ENCODE measurements around the gene DAAM1. TPM values are rescaled to one million over a fixed set of nuclear protein-coding genes. Genes with fewer than 3 reads are reported as not detected.
A peak's percentile ranks its signal among the peaks of the same experiment; 100 is the strongest.

Gene DAAM1
- total and polyA plus RNA-seq, 3 experiments from 2014 or later: 9.3 to 14.4 (median 12.3) TPM

- H3K9me3 ChIP-seq (ENCODE audit: low read length): no peaks in the 10 kb centered on the region
- no peaks in the 10 kb centered on the region for H3K9me3 Mint-ChIP-seq
- H3K27ac ChIP-seq (ENCODE audit: low read depth, low read length): no peak overlapping the region
- H3K4me1 Mint-ChIP-seq: peaks cover 0 to 2% (median 1%) of the 10 kb centered on the region in 3 donors
- POLR2A ChIA-PET: no interaction called here
- CTCF ChIA-PET: no interaction called here
- H3K27me3 ChIP-seq (ENCODE audit: insufficient read depth, low read length, poor library complexity, severe bottlenecking): peaks cover 5% of the 10 kb centered on the region
- no peaks in the 10 kb centered on the region for H3K4me1 ChIP-seq (ENCODE audit: insufficient read depth, low read length)
- peaks cover 9 to 54% of the 10 kb centered on the region in 2 donors for H3K27me3 Mint-ChIP-seq
- DNase-seq: no peak
- no peak overlapping the region for H3K4me3 Mint-ChIP-seq
- no peaks in the 10 kb centered on the region for H3K36me3 Mint-ChIP-seq
- H3K36me3 ChIP-seq (ENCODE audit: insufficient read depth, low read length): no peaks in the 10 kb centered on the region
- H3K4me3 ChIP-seq (ENCODE audit: low read length): no peak overlapping the region
- H3K27ac Mint-ChIP-seq: no peak overlapping the region
These were observed 6.7 kb upstream of the DAAM1 start for GRCh38 chr14:59181791-59182190.

- no peaks in the 10 kb centered on the region for H3K36me3 Mint-ChIP-seq
These were observed 5.8 kb upstream of the DAAM1 start for GRCh38 chr14:59182641-59183040.

GRCh38 chr14:59183150-59183549 is 5.3 kb upstream of the DAAM1 start:
- no peak overlapping the region for H3K27ac Mint-ChIP-seq
- Histone ChIP-seq H3K9me3 (ENCODE audit: low read length) (no peaks in the 10 kb centered on the region), H3K4me3 (ENCODE audit: low read length) (no peak overlapping the region), H3K36me3 (ENCODE audit: insufficient read depth, low read length) (no peaks in the 10 kb centered on the region), H3K27me3 (ENCODE audit: insufficient read depth, low read length, poor library complexity, severe bottlenecking) (peaks cover 5% of the 10 kb centered on the region), H3K4me1 (ENCODE audit: insufficient read depth, low read length) (no peaks in the 10 kb centered on the region), H3K27ac (ENCODE audit: low read depth, low read length) (no peak overlapping the region)
- H3K36me3 Mint-ChIP-seq: peaks cover 0 to 4% (median 0%) of the 10 kb centered on the region in 3 donors
- CTCF ChIA-PET: no interaction called here
- H3K4me1 Mint-ChIP-seq: peaks cover 7 to 12% (median 10%) of the 10 kb centered on the region in 3 donors
- no peak for DNase-seq
- peaks cover 7 to 47% of the 10 kb centered on the region in 2 donors for H3K27me3 Mint-ChIP-seq
- POLR2A ChIA-PET: no interaction called here
- no peaks in the 10 kb centered on the region for H3K9me3 Mint-ChIP-seq
- H3K4me3 Mint-ChIP-seq: no peak overlapping the region

More at GRCh38 chr14:59182641-59183040, 5.8 kb upstream of the DAAM1 start:
- Histone ChIP-seq H3K27me3 (ENCODE audit: insufficient read depth, low read length, poor library complexity, severe bottlenecking) (peaks cover 5% of the 10 kb centered on the region), H3K27ac (ENCODE audit: low read depth, low read length) (no peak overlapping the region), H3K9me3 (ENCODE audit: low read length) (no peaks in the 10 kb centered on the region), H3K4me3 (ENCODE audit: low read length) (no peak overlapping the region), H3K4me1 (ENCODE audit: insufficient read depth, low read length) (no peaks in the 10 kb centered on the region), H3K36me3 (ENCODE audit: insufficient read depth, low read length) (no peaks in the 10 kb centered on the region)
- Mint-ChIP-seq H3K4me3 (no peak overlapping the region), H3K9me3 (no peaks in the 10 kb centered on the region), H3K27me3 (peaks cover 7 to 50% of the 10 kb centered on the region in 2 donors), H3K27ac (no peak overlapping the region), H3K4me1 (peaks cover 4 to 10% (median 8%) of the 10 kb centered on the region in 3 donors)
- DNase-seq: no peak
- ChIA-PET POLR2A (no interaction called here), CTCF (no interaction called here)

GRCh38 chr14:59184396-59184795 is 4.1 kb upstream of the DAAM1 start:
- ChIA-PET POLR2A (no interaction called here), CTCF (no interaction called here)
- Mint-ChIP-seq H3K9me3 (no peaks in the 10 kb centered on the region), H3K27me3 (peaks cover 7 to 37% of the 10 kb centered on the region in 2 donors), H3K4me1 (peaks cover 6 to 13% (median 12%) of the 10 kb centered on the region in 3 donors), H3K4me3 (no peak overlapping the region), H3K36me3 (peaks cover 0 to 10% (median 0%) of the 10 kb centered on the region in 3 donors), H3K27ac (no peak overlapping the region)
- no peak for DNase-seq
- no peaks in the 10 kb centered on the region for H3K9me3 ChIP-seq (ENCODE audit: low read length)
- H3K27me3 ChIP-seq (ENCODE audit: insufficient read depth, low read length, poor library complexity, severe bottlenecking): peaks cover 5% of the 10 kb centered on the region
- no peaks in the 10 kb centered on the region for H3K4me1 ChIP-seq (ENCODE audit: insufficient read depth, low read length)
- H3K27ac ChIP-seq (ENCODE audit: low read depth, low read length): no peak overlapping the region
- H3K4me3 ChIP-seq (ENCODE audit: low read length): no peak overlapping the region
- no peaks in the 10 kb centered on the region for H3K36me3 ChIP-seq (ENCODE audit: insufficient read depth, low read length)

GRCh38 chr14:59185676-59186075 is 2.8 kb upstream of the DAAM1 start:
- no peak for DNase-seq
- Histone ChIP-seq H3K9me3 (ENCODE audit: low read length) (no peaks in the 10 kb centered on the region), H3K4me1 (ENCODE audit: insufficient read depth, low read length) (peaks cover 7% of the 10 kb centered on the region), H3K4me3 (ENCODE audit: low read length) (no peak overlapping the region), H3K36me3 (ENCODE audit: insufficient read depth, low read length) (no peaks in the 10 kb centered on the region), H3K27me3 (ENCODE audit: insufficient read depth, low read length, poor library complexity, severe bottlenecking) (peaks cover 5% of the 10 kb centered on the region), H3K27ac (ENCODE audit: low read depth, low read length) (no peak overlapping the region)
- Mint-ChIP-seq H3K36me3 (peaks cover 0 to 15% (median 0%) of the 10 kb centered on the region in 3 donors), H3K27me3 (peaks cover 5 to 25% of the 10 kb centered on the region in 2 donors), H3K4me1 (peaks cover 18 to 25% (median 23%) of the 10 kb centered on the region in 3 donors), H3K9me3 (no peaks in the 10 kb centered on the region), H3K27ac (no peak overlapping the region), H3K4me3 (peak overlapping the region in 1 of 7 donors; percentile 98)
- ChIA-PET CTCF (no interaction called here), POLR2A (no interaction called here)

- POLR2A ChIA-PET: interaction anchor here (0.6 kb wide), 1 partner anchor 256 kb away, joined by 4 read pairs; no protein-coding TSS in a partner anchor
- no peak overlapping the region for H3K27ac ChIP-seq (ENCODE audit: low read depth, low read length)
- peaks cover 8% of the 10 kb centered on the region for H3K4me1 ChIP-seq (ENCODE audit: insufficient read depth, low read length)
- Mint-ChIP-seq H3K4me3 (peak overlapping the region in 1 of 7 donors; percentile 98), H3K36me3 (peaks cover 0 to 15% (median 0%) of the 10 kb centered on the region in 3 donors), H3K27me3 (peaks cover 5 to 19% of the 10 kb centered on the region in 2 donors), H3K9me3 (no peaks in the 10 kb centered on the region), H3K27ac (no peak overlapping the region), H3K4me1 (peaks cover 18 to 27% (median 25%) of the 10 kb centered on the region in 3 donors)
- no peaks in the 10 kb centered on the region for H3K36me3 ChIP-seq (ENCODE audit: insufficient read depth, low read length)
- no peak overlapping the region for H3K4me3 ChIP-seq (ENCODE audit: low read length)
- H3K9me3 ChIP-seq (ENCODE audit: low read length): no peaks in the 10 kb centered on the region
- CTCF ChIA-PET: no interaction called here
- no peak for DNase-seq
- peaks cover under 1% of the 10 kb centered on the region for H3K27me3 ChIP-seq (ENCODE audit: insufficient read depth, low read length, poor library complexity, severe bottlenecking)
These were observed 2.2 kb upstream of the DAAM1 start for GRCh38 chr14:59186306-59186705.

GRCh38 chr14:59187118-59187517 is 1.3 kb upstream of the DAAM1 start:
- Histone ChIP-seq H3K27me3 (ENCODE audit: insufficient read depth, low read length, poor library complexity, severe bottlenecking) (no peaks in the 10 kb centered on the region), H3K36me3 (ENCODE audit: insufficient read depth, low read length) (no peaks in the 10 kb centered on the region), H3K27ac (ENCODE audit: low read depth, low read length) (no peak overlapping the region), H3K9me3 (ENCODE audit: low read length) (no peaks in the 10 kb centered on the region), H3K4me1 (ENCODE audit: insufficient read depth, low read length) (peaks cover 8% of the 10 kb centered on the region), H3K4me3 (ENCODE audit: low read length) (no peak overlapping the region)
- peaks cover 0 to 15% (median 0%) of the 10 kb centered on the region in 3 donors for H3K36me3 Mint-ChIP-seq
- H3K27me3 Mint-ChIP-seq: peaks cover 5 to 17% of the 10 kb centered on the region in 2 donors
- DNase-seq: no peak
- H3K9me3 Mint-ChIP-seq: no peaks in the 10 kb centered on the region
- CTCF ChIA-PET: no interaction called here
- POLR2A ChIA-PET: interaction anchor here (0.6 kb wide), 1 partner anchor 255 kb away, joined by 4 read pairs; no protein-coding TSS in a partner anchor
- peak overlapping the region in 5 of 8 donors; percentile 2 to 100 (median 97) for H3K27ac Mint-ChIP-seq
- peaks cover 22 to 35% (median 30%) of the 10 kb centered on the region in 3 donors for H3K4me1 Mint-ChIP-seq
- peak overlapping the region; percentile 94 to 100 (median 98) for H3K4me3 Mint-ChIP-seq

GRCh38 chr14:59187802-59188460 is 536 bp upstream of the DAAM1 start:
- Mint-ChIP-seq H3K4me3 (peak overlapping the region; percentile 94 to 100 (median 98)), H3K9me3 (no peaks in the 10 kb centered on the region), H3K36me3 (peaks cover 0 to 15% (median 0%) of the 10 kb centered on the region in 3 donors), H3K27ac (peak overlapping the region; percentile 82 to 100 (median 97)), H3K4me1 (peaks cover 22 to 35% (median 30%) of the 10 kb centered on the region in 3 donors), H3K27me3 (peaks cover 5 to 17% of the 10 kb centered on the region in 2 donors)
- peak overlapping the region; percentile 90 for H3K4me3 ChIP-seq (ENCODE audit: low read length)
- peak in 4 of 5 donors; percentile 30 to 71 (median 42) for DNase-seq
- ChIA-PET POLR2A (interaction anchor here (0.9 to 1.3 kb wide), 4 partner anchors 28 to 1061 kb away, joined by 3 to 9 read pairs (median 4); partner anchors contain the start of genes KIAA0586, PPM1A and TIMM9), CTCF (interaction anchor here (1.0 to 2.5 kb wide), 3 partner anchors 15 to 389 kb away, joined by 3 to 6 read pairs (median 4); partner anchors contain the start of gene CCDC175)
- H3K36me3 ChIP-seq (ENCODE audit: insufficient read depth, low read length): no peaks in the 10 kb centered on the region
- H3K4me1 ChIP-seq (ENCODE audit: insufficient read depth, low read length): peaks cover 8% of the 10 kb centered on the region
- peak overlapping the region; percentile 91 for H3K27ac ChIP-seq (ENCODE audit: low read depth, low read length)
- H3K27me3 ChIP-seq (ENCODE audit: insufficient read depth, low read length, poor library complexity, severe bottlenecking): no peaks in the 10 kb centered on the region
- no peaks in the 10 kb centered on the region for H3K9me3 ChIP-seq (ENCODE audit: low read length)
